HepG2 (cell line): ENCODE results near the gene PDE5A. TPM values are rescaled to one million over a fixed set of nuclear protein-coding genes. Genes with fewer than 3 reads are reported as not detected.
"Not testable (repeated sequence)": the region's sequence is repeated elsewhere in the genome, so short reads cannot be mapped to it uniquely, and the experiment has no call there.

ENCODE experiments used
- ATAC-seq: fragments of 200-7000 bp; cut with Tn5 transposase; 3 replicates; pipeline ENCODE4 v1.9.1; 2020; ENCODE audit warnings: mild to moderate bottlenecking, moderate library complexity
- BruUV-seq: library from RNA; stranded (reverse); fragments of 400-500 nt; replicated peaks from 2 replicates; lab custom pipeline; 2021; lab: Mats Ljungman, UMichigan
- CTCF ChIA-PET: fragments of 300-600 bp; formaldehyde crosslinking; extraction: SDS; loops from one replicate; lab custom pipeline; 2021; ENCODE audit warnings: low total read pairs, inconsistent platforms, low intra/inter-chr PET ratio; lab: Yijun Ruan, JAX
- POLR2A ChIA-PET: fragments of 350-600 bp; sonication (Branson Sonifier 250); formaldehyde crosslinking; loops from one replicate; lab custom pipeline; 2020; ENCODE audit warnings: antibody characterized with exemption, inconsistent platforms; lab: Yijun Ruan, JAX
- DNase-seq: peaks from one replicate; pipeline ENCODE4 v3.0.0-alpha.2; 2015; ENCODE audit warnings: low spot score
- FAIRE-seq: peaks from 3 replicates; lab custom pipeline; 2011; peaks lifted over from hg19 to GRCh38; lab: Jason Lieb, UNC
- H2AFZ ChIP-seq: one replicate; pipeline ENCODE4 v1.6.1; 2011; ENCODE audit warnings: low read length, inconsistent platforms
- H3K27ac ChIP-seq: fragments of 300-600 bp; 3 replicates; pipeline ENCODE4 v1.8.0; 2011; ENCODE audit warnings: mixed run types, mild to moderate bottlenecking, mixed read lengths, low read length, inconsistent platforms; ENCODE audit not compliant: insufficient read depth; ENCODE audit errors: extremely low read length
- H3K27me3 ChIP-seq, 2 experiments: fragments of 200-600 bp in 1 of 2; 2 replicates in 1 of 2; 3 replicates in 1 of 2; pipeline versions ENCODE4 v1.6.0 to v1.8.0; 2011; ENCODE audit warnings: low read length in 2 of 2, mild to moderate bottlenecking in 2 of 2, moderate library complexity in 2 of 2, inconsistent platforms in 1 of 2; ENCODE audit not compliant: insufficient read depth in 2 of 2, control insufficient read depth in 1 of 2
- H3K36me3 ChIP-seq, 2 experiments: fragments of 200-600 bp in 1 of 2; replicated peaks in 1 of 2; 2 replicates in 1 of 2; 3 replicates in 1 of 2; pipeline versions ENCODE4 v1.5.1 to v1.8.0; 2011; ENCODE audit warnings: low read length in 2 of 2, inconsistent platforms in 1 of 2; ENCODE audit not compliant: insufficient read depth in 2 of 2, control insufficient read depth in 1 of 2
- H3K4me1 ChIP-seq: 2 replicates; pipeline ENCODE4 v1.5.1; 2012; ENCODE audit warnings: low read length, inconsistent platforms; ENCODE audit not compliant: insufficient read depth
- H3K4me2 ChIP-seq: 2 replicates; pipeline ENCODE4 v1.6.0; 2011; ENCODE audit warnings: low read depth, low read length, inconsistent platforms
- H3K4me3 ChIP-seq, 3 experiments: fragments of 200-600 bp in 1 of 3; sonication (generic), shearing (Covaris generic) in 1 of 3; replicated peaks in 1 of 3; 2 replicates each; pipeline ENCODE4 v1.5.1; 2011 to 2016; ENCODE audit warnings: low read length in 3 of 3, inconsistent platforms in 2 of 3, low read depth in 2 of 3, mild to moderate bottlenecking in 2 of 3, control low read depth in 1 of 3, mixed read lengths in 1 of 3; ENCODE audit not compliant: insufficient read depth in 1 of 3
- H3K79me2 ChIP-seq: one replicate; pipeline ENCODE4 v1.6.1; 2011; ENCODE audit warnings: low read length, inconsistent platforms; ENCODE audit not compliant: insufficient read depth
- H3K9ac ChIP-seq: 2 replicates; pipeline ENCODE4 v1.6.0; 2011; ENCODE audit warnings: mild to moderate bottlenecking, low read depth, low read length, inconsistent platforms; ENCODE audit not compliant: insufficient read depth
- H3K9me3 ChIP-seq: 2 replicates; pipeline ENCODE4 v1.5.1; 2012; ENCODE audit warnings: mild to moderate bottlenecking, low read length
- H4K20me1 ChIP-seq: 2 replicates; pipeline ENCODE4 v1.6.0; 2011; ENCODE audit warnings: inconsistent platforms, mild to moderate bottlenecking, low read length, moderate library complexity; ENCODE audit not compliant: insufficient read depth
- HDAC1 ChIP-seq: sonication (generic); formaldehyde crosslinking; IDR thresholded peaks from 2 replicates; pipeline ENCODE4 v1.5.1; 2020; ENCODE audit warnings: mild to moderate bottlenecking, missing genetic modification reagents
- KDM5A ChIP-seq: fragments of 200-600 bp; sonication (generic); IDR thresholded peaks from 2 replicates; pipeline ENCODE4 v1.7.0; 2018; ENCODE audit warnings: antibody characterized with exemption, mild to moderate bottlenecking, low read length, borderline replicate concordance
- KLF9 ChIP-seq: IDR thresholded peaks from 2 replicates; pipeline ENCODE4 v1.6.1; 2016; ENCODE audit warnings: low read depth
- LCORL ChIP-seq, 2 experiments: fragments of 450-650 bp in 1 of 2; sonication (generic) in 1 of 2; formaldehyde crosslinking in 1 of 2; IDR thresholded peaks; 2 replicates each; pipeline versions ENCODE4 v1.5.0 to v1.6.1; 2017 to 2020; ENCODE audit warnings: antibody characterized with exemption in 1 of 2, missing genetic modification reagents in 1 of 2
- SKI ChIP-seq: fragments of 450-650 bp; IDR thresholded peaks from one replicate; pipeline ENCODE4 v1.6.1; 2018; ENCODE audit warnings: mild to moderate bottlenecking; ENCODE audit not compliant: partially characterized antibody
- THAP11 ChIP-seq: IDR thresholded peaks from 2 replicates; pipeline ENCODE4 v1.6.1; 2016; ENCODE audit warnings: missing biosample characterization, missing genetic modification reagents
- ZFY ChIP-seq: sonication (generic); formaldehyde crosslinking; IDR thresholded peaks from 2 replicates; pipeline ENCODE4 v1.4.0; 2020; ENCODE audit warnings: missing genetic modification reagents
- ZKSCAN1 ChIP-seq: fragments of 150-350 bp; IDR thresholded peaks from 2 replicates; pipeline ENCODE4 v1.6.1; 2014; ENCODE audit warnings: low read length
- WGBS: methylation state at CpG from one replicate; pipeline ENCODE4 v1.1.6; 2017; ENCODE audit warnings: low lambda C conversion rate; 5-methylcytosine and 5-hydroxymethylcytosine counted together
- in situ Hi-C: cut with HindIII; loops from 2 replicates; pipeline ENCODE4 v1.10.0; 2017; ENCODE audit warnings: low pct_unique_long_range_greater_than_20kb; ENCODE audit not compliant: extremely low pct_ligation_motif_present
- intact Hi-C: fragments of 100-400 bp; cut with micrococcal nuclease; formaldehyde crosslinking; loops from one replicate; pipeline ENCODE4 v1.10.0; 2022; ENCODE audit not compliant: unreplicated experiment
- polyA plus RNA-seq, 8 experiments: library from polyadenylated mRNA; depleted of rRNA in 3 of 8; stranded (reverse) in 7 of 8; unstranded in 1 of 8; fragments of >200 nt; fragmentation: Illumina TruSeq in 4 of 8; extraction: Trizol in 4 of 8; gene quantifications; 2 replicates each; pipeline versions ENCODE4 v1.2.1 to v1.2.3, GENCODE V29; 2011 to 2016; ENCODE audit warnings: low read depth in 4 of 8, missing spikeins in 1 of 8, mixed read lengths in 1 of 8; ENCODE audit not compliant: insufficient read depth in 1 of 8
- total RNA-seq, 5 experiments: library from RNA; depleted of rRNA; stranded (reverse); fragments of >200 nt; fragmentation: Illumina TruSeq; extraction: Trizol; gene quantifications; 2 replicates each; pipeline ENCODE4 v1.2.3, GENCODE V29; 2016; ENCODE audit warnings: low read depth in 1 of 5
- TF ChIP-seq, protein P1 (sequence below): IDR thresholded peaks from 2 replicates; pipeline ENCODE4 v1.6.1; 2016; ENCODE audit warnings: missing genetic modification reagents, missing compliant biosample characterization
- TF ChIP-seq, protein P2 (sequence below), 2 experiments: sonication (generic) in 1 of 2; formaldehyde crosslinking in 1 of 2; IDR thresholded peaks; 2 replicates each; pipeline versions ENCODE4 v1.4.0 to v1.6.1; 2016 to 2020; ENCODE audit warnings: borderline replicate concordance in 1 of 2, low read depth in 1 of 2, mild to moderate bottlenecking in 1 of 2, missing genetic modification reagents in 1 of 2
- TF ChIP-seq, protein P3 (sequence below): sonication (generic); formaldehyde crosslinking; IDR thresholded peaks from 2 replicates; pipeline ENCODE4 v1.8.1; 2023; ENCODE audit warnings: mild to moderate bottlenecking, inconsistent platforms, moderate library complexity, missing genetic modification reagents, borderline replicate concordance
- TF ChIP-seq, protein P4 (sequence below): sonication (generic); formaldehyde crosslinking; IDR thresholded peaks from 2 replicates; pipeline ENCODE4 v1.4.0; 2020; ENCODE audit warnings: missing genetic modification reagents, mild to moderate bottlenecking, borderline replicate concordance

The PDE5A gene
- total and polyA plus RNA-seq, 2 of the 13 experiments (the other 11 are each of a cell fraction or from before 2014, with no cell fraction given), result 0.22 to 0.44 TPM

DNA sequence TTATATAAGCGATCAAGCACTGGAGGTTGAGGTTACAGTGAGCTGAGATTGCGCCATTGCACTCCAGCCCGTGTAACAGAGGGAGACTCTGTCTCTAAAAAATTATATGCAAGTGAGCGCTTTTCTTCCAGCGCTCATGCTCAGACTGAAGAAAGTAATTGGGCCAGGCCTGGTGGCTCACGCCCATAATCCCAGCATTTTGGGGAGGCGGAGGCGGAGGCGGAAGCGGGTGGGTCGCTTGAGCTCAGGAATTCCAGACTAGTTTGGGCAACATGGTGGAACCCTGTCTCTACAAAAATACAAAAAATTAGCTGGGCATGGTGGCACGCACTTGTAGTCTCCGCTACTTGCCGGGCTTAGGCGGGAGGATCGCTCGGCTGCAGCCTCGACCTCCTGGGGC lies 172.9 kb downstream of the PDE5A start (continued):
- TF ChIP-seq ZFY (peak; percentile 18; the same call in 1 of the 2 replicates), KDM5A (peak; percentile 45; the same call in 1 of the 2 replicates), THAP11 (0 out of 2 replicates have a peak, but pooled peaks have one; percentile 10), HDAC1 (CRISPR knock-in tag) (peak; percentile 22; the same call in 1 of the 2 replicates)
- TF ChIP-seq, protein P1, sequence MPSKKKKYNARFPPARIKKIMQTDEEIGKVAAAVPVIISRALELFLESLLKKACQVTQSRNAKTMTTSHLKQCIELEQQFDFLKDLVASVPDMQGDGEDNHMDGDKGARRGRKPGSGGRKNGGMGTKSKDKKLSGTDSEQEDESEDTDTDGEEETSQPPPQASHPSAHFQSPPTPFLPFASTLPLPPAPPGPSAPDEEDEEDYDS, result 0 out of 2 replicates have a peak, but pooled peaks have one; percentile 14

DNA sequence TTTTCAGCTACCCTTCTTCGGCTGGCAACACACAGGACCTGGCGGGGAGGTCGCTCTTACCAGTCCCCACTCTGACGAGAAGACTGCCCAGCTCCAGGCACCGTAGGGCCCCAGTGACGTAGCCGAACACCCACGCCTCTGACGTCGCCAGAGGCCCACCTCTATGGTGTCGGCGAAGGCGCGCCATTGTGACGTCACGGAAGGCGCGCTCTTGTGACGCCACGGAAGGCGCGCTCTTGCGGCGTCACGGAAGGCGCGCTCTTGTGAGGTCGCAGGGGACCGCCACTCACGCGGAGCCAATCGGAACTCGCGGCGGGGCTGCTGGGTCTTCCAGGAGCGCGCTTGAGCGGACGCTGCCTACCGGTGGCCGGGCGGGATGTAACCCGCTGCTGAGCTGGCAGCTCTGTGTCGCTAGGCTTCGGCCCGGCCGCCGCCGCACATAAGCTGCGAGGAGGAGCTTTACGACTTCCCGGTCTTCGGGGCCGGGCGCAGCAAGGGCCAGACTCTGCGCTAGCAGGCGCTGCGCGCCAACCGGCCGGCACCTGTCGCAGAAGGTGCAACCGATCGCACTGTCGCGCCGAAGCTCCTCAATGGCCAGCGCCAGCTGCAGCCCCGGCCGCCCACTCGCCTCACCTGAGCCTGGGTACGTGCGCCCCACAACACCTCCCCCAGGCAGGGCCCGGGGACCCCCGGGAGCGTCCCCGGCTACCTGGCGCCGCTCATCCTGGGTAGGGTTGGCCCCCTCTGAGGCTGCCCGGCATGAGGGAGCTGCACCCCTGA lies 173.9 kb downstream of the PDE5A start:
- Histone ChIP-seq H3K4me2 (peak overlapping the region; percentile 65), H3K4me3 (peak overlapping the region; percentile 72 to 84 (median 82); a peak in 5 of 6 replicates), H3K27ac (peak overlapping the region; percentile 91), H3K79me2 (peaks cover 13% of the 10 kb centered on the region), H3K9ac (peak overlapping the region; percentile 91)
- CTCF ChIA-PET; H2AFZ ChIP-seq; H3K9me3 ChIP-seq; H3K36me3 ChIP-seq; BruUV-seq; H3K27me3 ChIP-seq; H4K20me1 ChIP-seq; H3K4me1 ChIP-seq; FAIRE-seq; in situ Hi-C loops; TF ChIP-seq LCORL (IDR thresholded peaks at IDR 0.05): not testable (repeated sequence)
- POLR2A ChIA-PET, result interaction anchor here (0.6 to 2.8 kb wide), 6 partner anchors 19 to 769 kb away, joined by 3 to 17 read pairs (median 4); partner anchors contain the start of genes METTL14 and USP53
- DNase-seq (peak; percentile 91), ATAC-seq (peak; percentile 100)
- intact Hi-C loops, result loop anchor here (10.0 kb wide), 1 partner anchor 240 kb away; the partner anchor contains the start of gene USP53
- 0% methylated on average over 4 of the region's 80 CpGs for WGBS
- TF ChIP-seq, protein P2, sequence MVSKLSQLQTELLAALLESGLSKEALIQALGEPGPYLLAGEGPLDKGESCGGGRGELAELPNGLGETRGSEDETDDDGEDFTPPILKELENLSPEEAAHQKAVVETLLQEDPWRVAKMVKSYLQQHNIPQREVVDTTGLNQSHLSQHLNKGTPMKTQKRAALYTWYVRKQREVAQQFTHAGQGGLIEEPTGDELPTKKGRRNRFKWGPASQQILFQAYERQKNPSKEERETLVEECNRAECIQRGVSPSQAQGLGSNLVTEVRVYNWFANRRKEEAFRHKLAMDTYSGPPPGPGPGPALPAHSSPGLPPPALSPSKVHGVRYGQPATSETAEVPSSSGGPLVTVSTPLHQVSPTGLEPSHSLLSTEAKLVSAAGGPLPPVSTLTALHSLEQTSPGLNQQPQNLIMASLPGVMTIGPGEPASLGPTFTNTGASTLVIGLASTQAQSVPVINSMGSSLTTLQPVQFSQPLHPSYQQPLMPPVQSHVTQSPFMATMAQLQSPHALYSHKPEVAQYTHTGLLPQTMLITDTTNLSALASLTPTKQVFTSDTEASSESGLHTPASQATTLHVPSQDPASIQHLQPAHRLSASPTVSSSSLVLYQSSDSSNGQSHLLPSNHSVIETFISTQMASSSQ (IDR thresholded peaks at IDR 0.05; ENCODE audit: low read depth), result peak; percentile 61; the same call in 1 of the 2 replicates
- TF ChIP-seq, protein P2 (CRISPR knock-in tag; IDR thresholded peaks at IDR 0.05; ENCODE audit: borderline replicate concordance), result peak; percentile 89; the same call in 1 of the 2 replicates
- TF ChIP-seq, protein P3, sequence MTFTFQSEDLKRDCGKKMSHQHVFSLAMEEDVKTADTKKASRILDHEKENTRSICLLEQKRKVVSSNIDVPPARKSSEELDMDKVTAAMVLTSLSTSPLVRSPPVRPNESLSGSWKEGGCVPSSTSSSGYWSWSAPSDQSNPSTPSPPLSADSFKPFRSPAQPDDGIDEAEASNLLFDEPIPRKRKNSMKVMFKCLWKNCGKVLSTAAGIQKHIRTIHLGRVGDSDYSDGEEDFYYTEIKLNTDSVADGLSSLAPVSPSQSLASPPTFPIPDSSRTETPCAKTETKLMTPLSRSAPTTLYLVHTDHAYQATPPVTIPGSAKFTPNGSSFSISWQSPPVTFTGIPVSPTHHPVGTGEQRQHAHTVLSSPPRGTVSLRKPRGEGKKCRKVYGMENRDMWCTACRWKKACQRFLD, result peak; percentile 9; the same call in 1 of the 2 replicates
- TF ChIP-seq KLF9 (0 out of 2 replicates have a peak, but pooled peaks have one; percentile 52), ZKSCAN1 (peak; percentile 89), SKI (peak; percentile 36), LCORL (CRISPR knock-in tag; IDR thresholded peaks at IDR 0.05) (peak; percentile 64; the same call in 1 of the 2 replicates)
- TF ChIP-seq, protein P4, sequence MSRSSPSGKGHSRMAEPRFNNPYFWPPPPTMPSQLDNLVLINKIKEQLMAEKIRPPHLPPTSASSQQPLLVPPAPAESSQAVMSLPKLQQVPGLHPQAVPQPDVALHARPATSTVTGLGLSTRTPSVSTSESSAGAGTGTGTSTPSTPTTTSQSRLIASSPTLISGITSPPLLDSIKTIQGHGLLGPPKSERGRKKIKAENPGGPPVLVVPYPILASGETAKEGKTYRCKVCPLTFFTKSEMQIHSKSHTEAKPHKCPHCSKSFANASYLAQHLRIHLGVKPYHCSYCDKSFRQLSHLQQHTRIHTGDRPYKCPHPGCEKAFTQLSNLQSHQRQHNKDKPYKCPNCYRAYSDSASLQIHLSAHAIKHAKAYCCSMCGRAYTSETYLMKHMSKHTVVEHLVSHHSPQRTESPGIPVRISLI (CRISPR knock-in tag), result peak; percentile 77; the same call in 1 of the 2 replicates
